Panc1 (cell line): ENCODE measurements around the gene NFATC2. TPM values are rescaled to one million over a fixed set of nuclear protein-coding genes. Genes with fewer than 3 reads are reported as not detected.

ENCODE experiments used
- ATAC-seq: fragments of 200-7000 bp; cut with Tn5 transposase; 2 replicates; pipeline ENCODE4 v1.9.1; 2020; ENCODE audit warnings: mild to moderate bottlenecking, moderate library complexity
- BruUV-seq: library from RNA; stranded (reverse); fragments of 400-500 nt; replicated peaks from 2 replicates; lab custom pipeline; 2021; lab: Mats Ljungman, UMichigan
- CTCF ChIA-PET: fragments of 300-600 bp; sonication (Branson Sonifier 250); formaldehyde crosslinking; loops from one replicate; lab custom pipeline; 2022; ENCODE audit warnings: antibody characterized with exemption; lab: Charles Lee
- POLR2A ChIA-PET: fragments of 300-600 bp; sonication (Branson Sonifier 250); formaldehyde crosslinking; loops from one replicate; lab custom pipeline; 2022; ENCODE audit warnings: antibody characterized with exemption; lab: Charles Lee
- DNase-seq: peaks from one replicate; pipeline ENCODE4 v3.0.0-alpha.2; 2010; ENCODE audit warnings: low read depth, low spot score
- H3K27ac ChIP-seq: 2 replicates; pipeline ENCODE4 v1.5.1; 2011; ENCODE audit warnings: mild to moderate bottlenecking, low read length, inconsistent platforms
- H3K27me3 ChIP-seq: fragments of 200-500 bp; sonication (Bioruptor generic); 2 replicates; pipeline ENCODE4 v1.6.0; 2014; ENCODE audit warnings: low read length, inconsistent platforms; ENCODE audit not compliant: control insufficient read depth, insufficient read depth
- H3K36me3 ChIP-seq: fragments of 200-500 bp; sonication (Bioruptor generic); 2 replicates; pipeline ENCODE4 v1.5.1; 2014; ENCODE audit warnings: inconsistent platforms, mild to moderate bottlenecking, low read length, moderate library complexity; ENCODE audit not compliant: control insufficient read depth, insufficient read depth
- H3K4me1 ChIP-seq: 2 replicates; pipeline ENCODE4 v1.5.1; 2011; ENCODE audit warnings: inconsistent platforms, mild to moderate bottlenecking, low read length, moderate library complexity; ENCODE audit not compliant: control insufficient read depth, insufficient read depth
- H3K4me3 ChIP-seq, 2 experiments: 2 replicates each; pipeline ENCODE4 v1.5.1; 2011 to 2012; ENCODE audit warnings: low read depth in 2 of 2, low read length in 2 of 2, mild to moderate bottlenecking in 2 of 2, inconsistent platforms in 1 of 2, moderate library complexity in 1 of 2
- H3K9me3 ChIP-seq: fragments of 200-500 bp; sonication (Bioruptor generic); 2 replicates; pipeline ENCODE4 v1.5.1; 2014; ENCODE audit warnings: low read depth, mild to moderate bottlenecking, inconsistent platforms, low read length, moderate library complexity; ENCODE audit not compliant: control insufficient read depth, insufficient read depth
- CTCF ChIP-seq: fragments of 450-650 bp; IDR thresholded peaks from 2 replicates; pipeline ENCODE4 v1.5.1; 2017; ENCODE audit warnings: mild to moderate bottlenecking
- POLR2AphosphoS5 ChIP-seq: IDR thresholded peaks from 2 replicates; pipeline ENCODE4 v1.6.1; 2012; ENCODE audit warnings: mild to moderate bottlenecking, low read depth, low read length, moderate library complexity
- REST ChIP-seq, 2 experiments: IDR thresholded peaks; 2 replicates each; pipeline ENCODE4 v1.6.1; 2011 to 2012; ENCODE audit warnings: low read depth in 2 of 2, control low read depth in 1 of 2, low read length in 1 of 2, mild to moderate bottlenecking in 1 of 2, moderate library complexity in 1 of 2; ENCODE audit not compliant: insufficient read depth in 1 of 2
- SIN3A ChIP-seq: IDR thresholded peaks from 2 replicates; pipeline ENCODE4 v1.6.1; 2012; ENCODE audit warnings: low read depth, mild to moderate bottlenecking, low read length, moderate library complexity, borderline replicate concordance; ENCODE audit not compliant: insufficient read depth
- TCF7L2 ChIP-seq: IDR thresholded peaks from 2 replicates; pipeline ENCODE4 v1.6.1; 2011; ENCODE audit warnings: mild to moderate bottlenecking, low read depth, low read length, inconsistent platforms
- in situ Hi-C: cut with HindIII; loops from 2 replicates; pipeline ENCODE4 v1.10.0; 2016; ENCODE audit warnings: low sequenced_read_pairs, low pct_unique_long_range_greater_than_20kb
- intact Hi-C: fragments of 100-400 bp; cut with micrococcal nuclease; formaldehyde crosslinking; loops from one replicate; pipeline ENCODE4 v1.10.0; 2022; ENCODE audit not compliant: unreplicated experiment
- total RNA-seq: library from RNA; stranded (reverse); gene quantifications from one replicate; pipeline ENCODE4 v1.2.1, GENCODE V29; 2021; ENCODE audit not compliant: unreplicated experiment

NFATC2 gene
- total RNA-seq, 1 experiment from 2014 or later = 10.6 TPM

GRCh38 chr20:51440589-51440988 is 101.9 kb downstream of the NFATC2 start:
- ChIA-PET CTCF (no interaction called here), POLR2A (no interaction called here)
- no peak for ATAC-seq
- H3K9me3 ChIP-seq = no peaks in the 10 kb centered on the region
- in situ Hi-C loops = no loop called here
- intact Hi-C loops = no loop called here
- BruUV-seq = no TSS peak
- no peak for DNase-seq
- H3K27me3 ChIP-seq = no peaks in the 10 kb centered on the region
- no peaks in the 10 kb centered on the region for H3K36me3 ChIP-seq
- no peaks in the 10 kb centered on the region; the same call in 1 of the 2 replicates for H3K4me1 ChIP-seq
- TF ChIP-seq REST (IDR thresholded peaks at IDR 0.05; ENCODE audit: insufficient read depth in 1 of 2, low read depth in 2 of 2, low read length in 1 of 2) = no peak
- no peak for TF ChIP-seq SIN3A
- no peak for TF ChIP-seq POLR2AphosphoS5
- TF ChIP-seq TCF7L2 = no peak
- TF ChIP-seq CTCF = no peak
- no peak overlapping the region for H3K27ac ChIP-seq
- H3K4me3 ChIP-seq = no peak overlapping the region

- no peak overlapping the region for H3K27ac ChIP-seq
- no peak for ATAC-seq
- ChIA-PET CTCF (no interaction called here), POLR2A (no interaction called here)
- intact Hi-C loops = no loop called here
- no peak overlapping the region for H3K4me3 ChIP-seq
- H3K9me3 ChIP-seq = no peaks in the 10 kb centered on the region
- no peak for DNase-seq
- H3K36me3 ChIP-seq = no peaks in the 10 kb centered on the region
- in situ Hi-C loops = no loop called here
- H3K27me3 ChIP-seq = no peaks in the 10 kb centered on the region
- no peaks in the 10 kb centered on the region; the same call in 1 of the 2 replicates for H3K4me1 ChIP-seq
- TF ChIP-seq REST (IDR thresholded peaks at IDR 0.05; ENCODE audit: insufficient read depth in 1 of 2, low read depth in 2 of 2, low read length in 1 of 2) (no peak), CTCF (no peak), TCF7L2 (no peak), POLR2AphosphoS5 (no peak), SIN3A (no peak)
- no TSS peak for BruUV-seq
These were observed 103.3 kb downstream of the NFATC2 start for GRCh38 chr20:51439160-51439689.
